ENCODE measurements around the gene TANC1. TPM values are rescaled to one million over a fixed set of nuclear protein-coding genes. Genes with fewer than 3 reads are reported as not detected.

The TANC1 gene
- total and polyA plus RNA-seq, 2 experiments from 2014 or later, result 22.1 to 34.8 TPM

- Histone ChIP-seq H3K4me3 (no peak overlapping the region), H3K9me3 (ENCODE audit: low read depth) (no peaks in the 10 kb centered on the region), H3K36me3 (no peaks in the 10 kb centered on the region), H3K4me1 (ENCODE audit: low read depth) (peaks cover 23% of the 10 kb centered on the region), H3K27ac (no peak overlapping the region), H3K27me3 (no peaks in the 10 kb centered on the region)
- no peak for DNase-seq (ENCODE audit: low read depth in 1 of 2, low spot score in 1 of 2)
- TF ChIP-seq CTCF (IDR thresholded peaks at IDR 0.05; ENCODE audit: low read depth, low read length), result no peak
Observed at GRCh38 chr2:159017837-159018236, 49.4 kb downstream of the TANC1 start.

- H3K4me1 ChIP-seq (ENCODE audit: low read depth), result peaks cover 23% of the 10 kb centered on the region
- no peak overlapping the region for H3K27ac ChIP-seq
- no peaks in the 10 kb centered on the region for H3K27me3 ChIP-seq
- no peaks in the 10 kb centered on the region for H3K9me3 ChIP-seq (ENCODE audit: low read depth)
- no peak for DNase-seq (ENCODE audit: low read depth in 1 of 2, low spot score in 1 of 2)
- H3K4me3 ChIP-seq, result no peak overlapping the region
- TF ChIP-seq CTCF (IDR thresholded peaks at IDR 0.05; ENCODE audit: low read depth, low read length), result no peak
- no peaks in the 10 kb centered on the region for H3K36me3 ChIP-seq
Observed at GRCh38 chr2:159019021-159019420, 50.6 kb downstream of the TANC1 start.

- Histone ChIP-seq H3K27me3 (no peaks in the 10 kb centered on the region), H3K4me1 (ENCODE audit: low read depth) (peaks cover 23% of the 10 kb centered on the region), H3K9me3 (ENCODE audit: low read depth) (no peaks in the 10 kb centered on the region), H3K27ac (peak overlapping the region; percentile 1), H3K36me3 (no peaks in the 10 kb centered on the region), H3K4me3 (no peak overlapping the region)
- DNase-seq (ENCODE audit: low read depth in 1 of 2, low spot score in 1 of 2), result no peak
- TF ChIP-seq CTCF (IDR thresholded peaks at IDR 0.05; ENCODE audit: low read depth, low read length), result no peak
Observed at GRCh38 chr2:159022019-159022418, 53.6 kb downstream of the TANC1 start.

- no peak for TF ChIP-seq CTCF (IDR thresholded peaks at IDR 0.05; ENCODE audit: low read depth, low read length)
- Histone ChIP-seq H3K27me3 (no peaks in the 10 kb centered on the region), H3K9me3 (ENCODE audit: low read depth) (no peaks in the 10 kb centered on the region), H3K4me3 (no peak overlapping the region), H3K4me1 (ENCODE audit: low read depth) (peaks cover 25% of the 10 kb centered on the region), H3K27ac (no peak overlapping the region), H3K36me3 (no peaks in the 10 kb centered on the region)
- no peak for DNase-seq (ENCODE audit: low read depth in 1 of 2, low spot score in 1 of 2)
Observed at GRCh38 chr2:159026170-159026569, 57.7 kb downstream of the TANC1 start.

GRCh38 chr2:159028776-159029175 lies 60.3 kb downstream of the TANC1 start:
- Histone ChIP-seq H3K4me1 (ENCODE audit: low read depth) (peaks cover 40% of the 10 kb centered on the region), H3K4me3 (no peak overlapping the region), H3K9me3 (ENCODE audit: low read depth) (no peaks in the 10 kb centered on the region), H3K27ac (peak overlapping the region; percentile 92), H3K36me3 (no peaks in the 10 kb centered on the region), H3K27me3 (no peaks in the 10 kb centered on the region)
- TF ChIP-seq CTCF (IDR thresholded peaks at IDR 0.05; ENCODE audit: low read depth, low read length), result no peak
- no peak for DNase-seq (ENCODE audit: low read depth in 1 of 2, low spot score in 1 of 2)

- no peaks in the 10 kb centered on the region for H3K27me3 ChIP-seq
- H3K36me3 ChIP-seq, result no peaks in the 10 kb centered on the region
- no peaks in the 10 kb centered on the region for H3K9me3 ChIP-seq (ENCODE audit: low read depth)
- H3K4me3 ChIP-seq, result no peak overlapping the region
- DNase-seq (ENCODE audit: low read depth in 1 of 2, low spot score in 1 of 2), result no peak
- no peak for TF ChIP-seq CTCF (IDR thresholded peaks at IDR 0.05; ENCODE audit: low read depth, low read length)
- peak overlapping the region; percentile 92 for H3K27ac ChIP-seq
- peaks cover 50% of the 10 kb centered on the region for H3K4me1 ChIP-seq (ENCODE audit: low read depth)
Observed at GRCh38 chr2:159029936-159030335, 61.5 kb downstream of the TANC1 start.
